Measurements from ENCODE around the gene GCNT1.

Gene GCNT1

DNA sequence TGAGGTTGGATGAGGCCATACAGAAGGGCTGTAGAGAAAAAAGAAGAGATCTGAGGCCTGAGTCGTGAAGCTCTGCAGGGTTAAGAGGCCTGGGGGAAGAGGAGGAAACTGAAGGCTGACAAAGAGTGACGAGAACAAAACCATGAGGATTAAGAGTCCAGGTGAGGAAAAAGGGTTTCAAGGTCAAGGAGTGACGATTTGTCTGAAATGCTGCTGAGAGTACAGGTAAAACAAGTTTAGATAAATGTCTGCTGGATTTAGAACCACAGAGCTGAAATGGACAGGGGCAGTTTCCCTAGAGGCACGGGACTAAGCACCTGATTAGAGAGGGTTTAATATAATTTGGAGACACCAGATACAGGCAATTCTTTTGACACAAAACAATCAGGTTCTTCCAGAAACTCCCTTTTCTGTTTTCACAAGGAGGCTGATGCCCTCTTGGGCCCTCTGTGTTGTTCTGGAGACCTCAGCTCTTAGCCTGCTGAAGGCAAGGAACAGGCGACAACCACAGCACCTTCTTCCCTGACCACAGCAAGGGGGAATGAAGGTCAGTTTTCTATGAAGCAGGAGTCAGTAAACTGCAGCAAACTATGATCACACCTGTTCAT, 14.6 kb upstream of the GCNT1 start:
- Histone ChIP-seq H3K36me3 (ENCODE audit: insufficient read depth, low read length) (no peaks in the 10 kb centered on the region), H3K4me3 (ENCODE audit: low read length, poor library complexity, severe bottlenecking) (no peak overlapping the region)

DNA sequence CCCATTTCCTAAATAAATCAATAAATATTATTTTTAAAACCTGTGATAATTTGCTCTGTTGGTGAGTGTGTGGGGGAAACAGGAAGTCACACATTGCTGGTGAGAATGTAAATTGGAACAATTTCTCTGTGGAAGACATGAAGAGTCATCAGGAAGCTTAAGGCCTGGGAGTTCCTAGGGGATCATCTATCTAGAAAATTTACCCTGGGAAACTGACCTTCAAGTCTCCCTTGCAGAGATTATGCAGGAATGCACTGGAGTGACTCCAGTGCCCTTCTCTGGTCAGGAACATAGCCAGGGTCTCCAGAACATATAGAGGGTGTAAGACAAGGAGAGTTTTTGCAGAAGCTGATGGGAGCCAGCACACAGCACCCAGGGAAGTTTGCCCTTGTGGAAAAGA, 13.0 kb upstream of the GCNT1 start:
- no peaks in the 10 kb centered on the region for H3K79me2 ChIP-seq (ENCODE audit: insufficient read depth, low read length)
- no peaks in the 10 kb centered on the region for H3K27me3 ChIP-seq (ENCODE audit: insufficient read depth, low read length, poor library complexity, severe bottlenecking)
- no peaks in the 10 kb centered on the region for H3F3A ChIP-seq (ENCODE audit: low read depth)
- no peak overlapping the region for H3K9ac ChIP-seq (ENCODE audit: low read depth, low read length, poor library complexity, severe bottlenecking)
- TF ChIP-seq, protein P1, sequence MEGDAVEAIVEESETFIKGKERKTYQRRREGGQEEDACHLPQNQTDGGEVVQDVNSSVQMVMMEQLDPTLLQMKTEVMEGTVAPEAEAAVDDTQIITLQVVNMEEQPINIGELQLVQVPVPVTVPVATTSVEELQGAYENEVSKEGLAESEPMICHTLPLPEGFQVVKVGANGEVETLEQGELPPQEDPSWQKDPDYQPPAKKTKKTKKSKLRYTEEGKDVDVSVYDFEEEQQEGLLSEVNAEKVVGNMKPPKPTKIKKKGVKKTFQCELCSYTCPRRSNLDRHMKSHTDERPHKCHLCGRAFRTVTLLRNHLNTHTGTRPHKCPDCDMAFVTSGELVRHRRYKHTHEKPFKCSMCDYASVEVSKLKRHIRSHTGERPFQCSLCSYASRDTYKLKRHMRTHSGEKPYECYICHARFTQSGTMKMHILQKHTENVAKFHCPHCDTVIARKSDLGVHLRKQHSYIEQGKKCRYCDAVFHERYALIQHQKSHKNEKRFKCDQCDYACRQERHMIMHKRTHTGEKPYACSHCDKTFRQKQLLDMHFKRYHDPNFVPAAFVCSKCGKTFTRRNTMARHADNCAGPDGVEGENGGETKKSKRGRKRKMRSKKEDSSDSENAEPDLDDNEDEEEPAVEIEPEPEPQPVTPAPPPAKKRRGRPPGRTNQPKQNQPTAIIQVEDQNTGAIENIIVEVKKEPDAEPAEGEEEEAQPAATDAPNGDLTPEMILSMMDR (conservative IDR thresholded peaks at IDR 0.05; ENCODE audit: low read length): no peak
- TF ChIP-seq EZH2phosphoT487 (IDR thresholded peaks at IDR 0.05; ENCODE audit: borderline replicate concordance): no peak
- H2AFZ ChIP-seq (ENCODE audit: low read length): no peak overlapping the region
- H3K4me2 ChIP-seq (ENCODE audit: low read depth, low read length, poor library complexity, severe bottlenecking): no peak overlapping the region
- H3K36me3 ChIP-seq (ENCODE audit: insufficient read depth, low read length): no peaks in the 10 kb centered on the region
- H3K9me3 ChIP-seq (ENCODE audit: insufficient read depth, low read depth, low read length): no peaks in the 10 kb centered on the region
- H3K4me3 ChIP-seq (ENCODE audit: low read length, poor library complexity, severe bottlenecking): no peak overlapping the region
- H3K4me1 ChIP-seq (ENCODE audit: insufficient read depth, low read length, poor library complexity, severe bottlenecking): peaks cover 24% of the 10 kb centered on the region
- no peaks in the 10 kb centered on the region for H3K9me2 ChIP-seq (replicated peaks; ENCODE audit: low read depth, low read length)
- no peaks in the 10 kb centered on the region for H4K20me1 ChIP-seq (ENCODE audit: insufficient read depth, low read length, poor library complexity, severe bottlenecking)

More for the DNA sequence above, 14.6 kb upstream of the GCNT1 start:
- H3K4me2 ChIP-seq (ENCODE audit: low read depth, low read length, poor library complexity, severe bottlenecking): no peak overlapping the region
- H3K9me3 ChIP-seq (ENCODE audit: insufficient read depth, low read depth, low read length): no peaks in the 10 kb centered on the region
- no peak overlapping the region for H2AFZ ChIP-seq (ENCODE audit: low read length)
- no peaks in the 10 kb centered on the region for H3K27me3 ChIP-seq (ENCODE audit: insufficient read depth, low read length, poor library complexity, severe bottlenecking)
- H3F3A ChIP-seq (ENCODE audit: low read depth): no peaks in the 10 kb centered on the region
- no peaks in the 10 kb centered on the region for H4K20me1 ChIP-seq (ENCODE audit: insufficient read depth, low read length, poor library complexity, severe bottlenecking)
- H3K79me2 ChIP-seq (ENCODE audit: insufficient read depth, low read length): no peaks in the 10 kb centered on the region
- no peak for TF ChIP-seq EZH2phosphoT487 (IDR thresholded peaks at IDR 0.05; ENCODE audit: borderline replicate concordance)
- TF ChIP-seq, protein P1 (conservative IDR thresholded peaks at IDR 0.05; ENCODE audit: low read length): no peak
- H3K4me1 ChIP-seq (ENCODE audit: insufficient read depth, low read length, poor library complexity, severe bottlenecking): peaks cover 15% of the 10 kb centered on the region
- H3K9ac ChIP-seq (ENCODE audit: low read depth, low read length, poor library complexity, severe bottlenecking): no peak overlapping the region
- no peaks in the 10 kb centered on the region for H3K9me2 ChIP-seq (replicated peaks; ENCODE audit: low read depth, low read length)

DNA sequence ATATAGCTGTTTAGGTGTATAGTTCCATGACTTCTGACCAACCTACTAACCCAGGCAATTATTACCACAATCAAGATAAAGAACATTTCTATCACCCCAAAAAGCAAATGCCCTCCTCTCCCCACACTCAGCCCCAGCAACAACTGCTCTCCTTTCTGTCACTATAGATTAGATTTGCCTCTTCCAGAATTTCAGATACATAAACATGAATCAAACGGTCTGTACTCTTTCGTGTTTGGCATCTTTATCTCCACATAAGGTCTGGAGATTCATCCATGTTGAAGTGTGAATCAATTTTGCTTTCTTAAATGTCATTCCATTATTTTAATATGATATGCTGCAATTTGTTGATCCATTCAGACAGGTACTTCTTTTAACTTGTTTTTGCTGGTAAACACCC, 10.5 kb upstream of the GCNT1 start:
- TF ChIP-seq, protein P1 (conservative IDR thresholded peaks at IDR 0.05; ENCODE audit: low read length): no peak
- no peak for TF ChIP-seq EZH2phosphoT487 (IDR thresholded peaks at IDR 0.05; ENCODE audit: borderline replicate concordance)
- Histone ChIP-seq H3K9me3 (ENCODE audit: insufficient read depth, low read depth, low read length) (no peaks in the 10 kb centered on the region; the same call in 1 of the 2 replicates), H3K9me2 (replicated peaks; ENCODE audit: low read depth, low read length) (no peaks in the 10 kb centered on the region), H3K4me1 (ENCODE audit: insufficient read depth, low read length, poor library complexity, severe bottlenecking) (peaks cover 35% of the 10 kb centered on the region), H2AFZ (ENCODE audit: low read length) (0 out of 2 replicates have a peak overlapping the region, but pooled peaks have one; percentile 35), H3K9ac (ENCODE audit: low read depth, low read length, poor library complexity, severe bottlenecking) (peak overlapping the region; percentile 3), H3K4me3 (ENCODE audit: low read length, poor library complexity, severe bottlenecking) (no peak overlapping the region), H3K79me2 (ENCODE audit: insufficient read depth, low read length) (no peaks in the 10 kb centered on the region), H3K4me2 (ENCODE audit: low read depth, low read length, poor library complexity, severe bottlenecking) (no peak overlapping the region), H4K20me1 (ENCODE audit: insufficient read depth, low read length, poor library complexity, severe bottlenecking) (no peaks in the 10 kb centered on the region), H3K27me3 (ENCODE audit: insufficient read depth, low read length, poor library complexity, severe bottlenecking) (no peaks in the 10 kb centered on the region), H3F3A (ENCODE audit: low read depth) (no peaks in the 10 kb centered on the region), H3K36me3 (ENCODE audit: insufficient read depth, low read length) (no peaks in the 10 kb centered on the region)
